Testis (tissue), 3 donors: Measurements from ENCODE around the gene C6orf89. TPM values are rescaled to one million over a fixed set of nuclear protein-coding genes. Genes with fewer than 3 reads are reported as not detected.
"Not testable (repeated sequence)": the region's sequence is repeated elsewhere in the genome, so short reads cannot be mapped to it uniquely, and the experiment has no call there.

Experiments used
- DNase-seq: peaks from one replicate; pipeline ENCODE4 v3.0.0-alpha.2; 2019
- H3K27ac ChIP-seq, 2 donors: fragments of 200-600 bp; sonication (generic); one replicate each; pipeline ENCODE4 v1.5.1; 2019
- H3K27me3 ChIP-seq: fragments of 200-600 bp; sonication (generic); one replicate; pipeline ENCODE4 v1.5.1; 2019
- H3K36me3 ChIP-seq: fragments of 200-600 bp; sonication (generic); one replicate; pipeline ENCODE4 v1.5.1; 2017; ENCODE audit warnings: low read depth; ENCODE audit errors: missing control alignments
- H3K4me1 ChIP-seq: fragments of 200-600 bp; sonication (generic); one replicate; pipeline ENCODE4 v1.5.1; 2019
- H3K4me3 ChIP-seq, 2 donors: fragments of 200-600 bp; sonication (generic); one replicate each; pipeline ENCODE4 v1.5.1; 2017 to 2019
- H3K9me3 ChIP-seq: fragments of 200-600 bp; sonication (generic); one replicate; pipeline ENCODE4 v1.5.1; 2017
- CTCF ChIP-seq, 3 experiments: fragments of 450-650 bp in 2 of 3; fragments of 200-600 bp in 1 of 3; sonication (generic) in 1 of 3; IDR thresholded peaks; one replicate each; pipeline ENCODE4 v1.5.1; 2016 to 2019; ENCODE audit warnings: antibody characterized with exemption in 3 of 3, mild to moderate bottlenecking in 2 of 3, moderate library complexity in 1 of 3
- POLR2A ChIP-seq: fragments of 450-650 bp; IDR thresholded peaks from one replicate; pipeline ENCODE4 v1.6.1; 2017; ENCODE audit warnings: antibody characterized with exemption, mild to moderate bottlenecking, moderate library complexity
- whole genome bisulfite sequencing, 2 donors: methylation state at CpG; one replicate each; pipeline ENCODE4 v1.1.5; 2018; 5-methylcytosine and 5-hydroxymethylcytosine counted together
- intact Hi-C: fragments of 100-400 bp; cut with DNase I; formaldehyde crosslinking; loops from one replicate; pipeline ENCODE4 v1.15.1; 2023; ENCODE audit warnings: low total_unique reads
- polyA plus RNA-seq: library from polyadenylated mRNA; stranded (reverse); fragments of 350-450 nt; fragmentation: Illumina TruSeq; extraction: RNeasy Lipid Tissue Mini Kit (QIAGEN cat#74804); gene quantifications from one replicate; pipeline ENCODE4 v1.2.3, GENCODE V29; 2014; ENCODE audit warnings: low read depth, low replicate concordance; ENCODE audit not compliant: insufficient read depth
- total RNA-seq, 2 donors: library from RNA; depleted of rRNA; stranded (reverse); fragments of >200 nt; gene quantifications; one replicate each; pipeline ENCODE4 v1.2.3, GENCODE V29; 2016

The C6orf89 gene
- total and polyA plus RNA-seq, 3 donors from 2014 or later, result 78.9 to 93.6 (median 80.3) TPM

- H3K36me3 ChIP-seq, result no peaks in the 10 kb centered on the region
- no peaks in the 10 kb centered on the region for H3K9me3 ChIP-seq
- intact Hi-C loops, result no loop called here
- WGBS, 2 donors, result 89% methylated on average over 4 of the region's 4 CpGs; no CpG with 5 or more reads in 1 of the 2 donors
- no peak overlapping the region for H3K27ac ChIP-seq
- H3K27me3 ChIP-seq, result no peaks in the 10 kb centered on the region
- no peak for TF ChIP-seq POLR2A
- TF ChIP-seq CTCF (IDR thresholded peaks at IDR 0.05), result no peak
- H3K4me1 ChIP-seq, result no peaks in the 10 kb centered on the region
- no peak for DNase-seq
- H3K4me3 ChIP-seq, result no peak overlapping the region
These were observed 52.8 kb downstream of the C6orf89 start for GRCh38 chr6:36938536-36938935.

GRCh38 chr6:36939005-36939404 is 53.3 kb downstream of the C6orf89 start:
- H3K9me3 ChIP-seq, H3K27ac ChIP-seq, H3K27me3 ChIP-seq, H3K4me1 ChIP-seq, H3K36me3 ChIP-seq, DNase-seq, intact Hi-C loops, H3K4me3 ChIP-seq: not testable (repeated sequence)
- WGBS, 2 donors, result 86 to 87% methylated on average over 2 to 5 of the region's 5 CpGs

GRCh38 chr6:36940027-36940426 is 54.3 kb downstream of the C6orf89 start:
- intact Hi-C loops, result no loop called here
- H3K27me3 ChIP-seq, result no peaks in the 10 kb centered on the region
- no peak overlapping the region for H3K27ac ChIP-seq
- no peaks in the 10 kb centered on the region for H3K36me3 ChIP-seq
- H3K9me3 ChIP-seq, result no peaks in the 10 kb centered on the region
- 86 to 92% methylated on average over 10 of the region's 10 CpGs for WGBS, 2 donors
- H3K4me1 ChIP-seq, result no peaks in the 10 kb centered on the region
- no peak for DNase-seq
- TF ChIP-seq CTCF (IDR thresholded peaks at IDR 0.05) (no peak), POLR2A (no peak)
- H3K4me3 ChIP-seq, result no peak overlapping the region

GRCh38 chr6:36941561-36941960 is 55.8 kb downstream of the C6orf89 start:
- H3K27ac ChIP-seq, intact Hi-C loops, DNase-seq, H3K4me3 ChIP-seq, H3K27me3 ChIP-seq, H3K36me3 ChIP-seq, H3K4me1 ChIP-seq, H3K9me3 ChIP-seq: not testable (repeated sequence)
- WGBS, 2 donors, result 83 to 90% methylated on average over 2 to 6 of the region's 40 CpGs

- H3K4me3 ChIP-seq, intact Hi-C loops, H3K36me3 ChIP-seq, H3K4me1 ChIP-seq, DNase-seq, H3K27me3 ChIP-seq, H3K9me3 ChIP-seq, H3K27ac ChIP-seq: not testable (repeated sequence)
- 73 to 82% methylated on average over 1 to 2 of the region's 2 CpGs for WGBS, 2 donors
These were observed 56.6 kb downstream of the C6orf89 start for GRCh38 chr6:36942329-36942728.

- Histone ChIP-seq H3K4me1 (no peaks in the 10 kb centered on the region), H3K36me3 (no peaks in the 10 kb centered on the region), H3K9me3 (no peaks in the 10 kb centered on the region), H3K27me3 (no peaks in the 10 kb centered on the region), H3K27ac (no peak overlapping the region), H3K4me3 (no peak overlapping the region)
- intact Hi-C loops, result no loop called here
- DNase-seq, result no peak
- 51 to 59% methylated on average over 4 to 5 of the region's 5 CpGs for WGBS, 2 donors
- TF ChIP-seq CTCF (IDR thresholded peaks at IDR 0.05) (no peak), POLR2A (no peak)
These were observed 58.9 kb downstream of the C6orf89 start for GRCh38 chr6:36944650-36945049.
